A549 treated with AZD2906 at 1 μM for 4 hours (cell line): ENCODE data around the gene LRRC66. TPM values are rescaled to one million over a fixed set of nuclear protein-coding genes. Genes with fewer than 3 reads are reported as not detected.

Experiments
- total RNA-seq: library from RNA; stranded (reverse); fragments of 200-300 nt; extraction: Qiagen RNA extraction; gene quantifications from 5 replicates; pipeline ENCODE4 v1.2.3, GENCODE V29; 2022

Gene LRRC66
- 0.06 to 0.18 TPM (median 0.10 TPM) in 5 replicates for total RNA-seq

GRCh38 chr4:52019936-52020657 lies at the start of gene LRRC66:
Gene LRRC66 (minus strand): TSS chr4:52020363. CDS start chr4:52017613, 2,750 bp downstream.

GRCh38 chr4:52051213-52051614 lies 31.1 kb upstream of the LRRC66 start, which contains the start of gene SPATA18:
Gene SPATA18 (plus strand): TSS chr4:52051304. CDS start chr4:52051705, 401 bp downstream.

DNA sequence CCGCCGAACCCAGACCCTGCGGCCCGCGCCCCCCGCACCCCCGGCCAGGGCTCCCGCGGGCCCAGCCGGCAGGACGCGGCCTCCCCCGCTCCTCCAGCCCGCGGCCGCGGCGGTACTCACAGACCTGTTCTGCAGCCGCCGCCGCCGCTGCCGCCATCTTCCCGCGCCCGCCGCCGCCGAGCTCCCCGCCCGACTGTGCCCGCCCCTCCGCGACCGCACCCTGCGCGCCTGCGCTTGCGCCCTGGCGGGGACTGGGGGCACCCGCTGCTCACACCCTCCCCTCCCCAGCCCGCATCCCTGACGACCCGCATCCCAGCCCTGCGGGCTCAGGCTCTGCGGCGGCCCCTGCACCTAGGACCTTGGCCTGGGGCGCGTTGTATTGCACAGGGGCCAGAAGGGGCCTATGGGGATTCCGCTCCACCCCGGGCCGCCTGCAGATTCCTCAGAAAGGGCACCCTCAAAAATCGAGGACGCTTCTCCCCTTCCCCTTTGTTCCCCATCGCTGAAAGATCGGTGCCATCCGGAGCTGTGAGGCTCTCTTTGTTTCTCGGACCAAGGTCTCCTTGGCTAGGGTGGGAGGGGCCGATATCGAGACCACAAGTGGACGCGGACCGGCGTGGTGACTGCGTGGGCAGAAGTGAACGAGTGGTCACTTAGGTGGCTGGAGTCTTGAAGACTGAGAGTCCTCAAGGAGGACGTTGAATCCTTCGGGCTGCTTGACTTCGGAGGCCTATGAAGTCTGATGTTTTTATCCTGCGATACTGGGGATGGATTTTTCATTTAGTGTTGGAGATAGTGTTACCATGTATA lies 18.1 kb upstream of the LRRC66 start, which contains the start of gene SGCB:
Gene SGCB (minus strand): TSS at position 197 of the 810 bp plus-strand sequence. CDS start 40 bp downstream, at position 157.

Other genes starting within 250 kb of the LRRC66 start
- gene DCUN1D4, start 177.2 kb downstream of the LRRC66 start, total RNA-seq = 12.7 to 15.9 TPM (median 15.8 TPM) in 5 replicates
- 16.4 to 21.3 TPM (median 18.1 TPM) in 5 replicates for gene SGCB, start 17.9 kb upstream of the LRRC66 start, total RNA-seq
- gene SPATA18, start 30.9 kb upstream of the LRRC66 start, total RNA-seq = 3.9 to 4.5 TPM (median 4.3 TPM) in 5 replicates